HUES64 (cell line): ENCODE data around the gene SLC11A1. TPM values are rescaled to one million over a fixed set of nuclear protein-coding genes. Genes with fewer than 3 reads are reported as not detected.

Source experiments
- H3K27ac ChIP-seq: 2 replicates; pipeline ENCODE4 v1.7.0; 2013; ENCODE audit warnings: low read depth, low read length, inconsistent platforms
- H3K27me3 ChIP-seq: 2 replicates; pipeline ENCODE4 v1.6.1; 2013; ENCODE audit warnings: mild to moderate bottlenecking, low read length; ENCODE audit not compliant: insufficient read depth
- H3K36me3 ChIP-seq: 2 replicates; pipeline ENCODE4 v1.6.1; 2013; ENCODE audit warnings: mild to moderate bottlenecking, low read length; ENCODE audit not compliant: insufficient read depth
- H3K4me1 ChIP-seq: 2 replicates; pipeline ENCODE4 v1.6.1; 2013; ENCODE audit warnings: mild to moderate bottlenecking, low read length, moderate library complexity; ENCODE audit not compliant: insufficient read depth
- H3K4me3 ChIP-seq: 2 replicates; pipeline ENCODE4 v1.5.1; 2013; ENCODE audit warnings: mild to moderate bottlenecking, low read length, moderate library complexity
- H3K9ac ChIP-seq: 2 replicates; pipeline ENCODE4 v1.6.1; 2013; ENCODE audit warnings: mild to moderate bottlenecking, low read depth, low read length
- H3K9me3 ChIP-seq: 2 replicates; pipeline ENCODE4 v1.6.1; 2013; ENCODE audit warnings: low read depth, low read length; ENCODE audit not compliant: insufficient read depth
- WGBS: fragments of 150-250, 120-280 bp; methylation state at CpG from one replicate; pipeline ENCODE4 v1.1.7; 2013; ENCODE audit warnings: missing lambda C conversion rate; 5-methylcytosine and 5-hydroxymethylcytosine counted together
- polyA plus RNA-seq, 2 experiments: library from polyadenylated mRNA; stranded (reverse); fragments of 50-300 nt; gene quantifications; one replicate each; pipeline ENCODE4 v1.2.3, GENCODE V29; 2013

Gene SLC11A1
- polyA plus RNA-seq (2013, experiment 1 of 2), result not detected
- not detected for polyA plus RNA-seq (2013, experiment 2 of 2)

DNA sequence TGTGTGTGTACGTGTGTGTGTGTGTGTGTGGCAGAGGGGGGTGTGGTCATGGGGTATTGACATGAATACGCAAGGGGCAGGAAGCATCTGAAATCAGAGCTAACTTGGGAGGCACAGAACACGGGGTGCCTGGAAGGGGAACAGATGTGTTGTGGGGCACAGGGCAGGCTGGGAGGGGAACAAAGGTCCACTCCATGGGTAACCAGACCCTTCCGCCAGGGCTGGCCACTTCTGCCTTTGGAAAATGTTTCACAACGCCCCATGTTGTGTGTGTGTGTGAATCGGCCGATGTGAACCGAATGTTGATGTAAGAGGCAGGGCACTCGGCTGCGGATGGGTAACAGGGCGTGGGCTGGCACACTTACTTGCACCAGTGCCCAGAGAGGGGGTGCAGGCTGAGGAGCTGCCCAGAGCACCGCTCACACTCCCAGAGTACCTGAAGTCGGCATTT is at the start of gene SLC11A1:
TSS of gene SLC11A1 (plus strand) at position 358 of the 451 bp plus-strand sequence. CDS start 96 bp downstream, outside the sequence.
- no peaks in the 10 kb centered on the region for H3K9me3 ChIP-seq
- peaks cover 7% of the 10 kb centered on the region for H3K27me3 ChIP-seq
- H3K9ac ChIP-seq, result no peak within 1 kb of the TSS
- H3K4me1 ChIP-seq, result no peaks in the 10 kb centered on the region
- no peak within 1 kb of the TSS for H3K27ac ChIP-seq
- H3K36me3 ChIP-seq, result no peaks in the 10 kb centered on the region
- WGBS, result 90% methylated on average over 13 of the region's 13 CpGs
- H3K4me3 ChIP-seq, result no peak within 1 kb of the TSS

- H3K9me3 ChIP-seq, result no peaks in the 10 kb centered on the region
- no peak overlapping the region for H3K9ac ChIP-seq
- peaks cover 4% of the 10 kb centered on the region; the same call in 1 of the 2 replicates for H3K4me1 ChIP-seq
- 84% methylated on average over 1 of the region's 1 CpG for WGBS
- no peaks in the 10 kb centered on the region for H3K36me3 ChIP-seq
- no peaks in the 10 kb centered on the region for H3K27me3 ChIP-seq
- H3K4me3 ChIP-seq, result no peak overlapping the region
- H3K27ac ChIP-seq, result no peak overlapping the region
Observed at GRCh38 chr2:218332288-218332687, 49.8 kb upstream of the SLC11A1 start.

DNA sequence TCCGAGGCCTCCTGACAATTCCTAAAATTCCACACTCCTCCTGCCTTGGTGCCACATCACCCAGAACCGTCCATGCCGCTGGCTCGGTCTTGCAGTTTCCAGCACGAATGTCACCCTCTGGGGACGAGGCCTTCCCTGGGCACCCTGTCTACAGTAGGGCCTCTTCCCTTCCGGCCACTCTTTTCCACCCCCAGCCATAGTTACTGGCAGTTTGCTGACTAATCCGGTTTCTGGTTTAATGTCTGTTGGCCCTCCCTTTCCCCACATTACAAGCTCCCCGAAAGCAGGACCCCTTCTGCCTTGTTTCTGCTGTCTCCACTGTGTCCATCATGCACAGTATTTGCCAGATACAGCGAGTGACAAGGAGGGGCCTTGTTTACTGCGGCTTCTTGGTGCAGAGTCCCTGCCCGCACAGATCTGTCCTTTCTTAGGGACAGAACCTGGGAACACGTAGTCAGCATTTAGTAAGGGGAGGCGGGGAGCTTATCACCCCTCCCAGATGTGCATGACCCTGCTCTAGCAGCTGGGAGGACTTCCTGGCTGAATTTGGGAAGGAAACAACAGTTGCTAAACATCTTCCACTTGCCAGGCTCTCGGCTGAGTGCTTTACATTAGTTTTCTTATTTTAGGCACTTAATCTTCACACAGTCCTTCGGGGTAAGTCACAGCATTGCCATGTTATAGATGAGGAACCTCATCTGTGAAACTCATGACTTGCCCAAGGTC is 49.0 kb upstream of the SLC11A1 start:
- Histone ChIP-seq H3K9me3 (no peaks in the 10 kb centered on the region), H3K27me3 (no peaks in the 10 kb centered on the region), H3K36me3 (no peaks in the 10 kb centered on the region), H3K4me3 (no peak overlapping the region), H3K27ac (no peak overlapping the region), H3K4me1 (peaks cover 4% of the 10 kb centered on the region; the same call in 1 of the 2 replicates), H3K9ac (no peak overlapping the region)
- 86% methylated on average over 16 of the region's 16 CpGs for WGBS

DNA sequence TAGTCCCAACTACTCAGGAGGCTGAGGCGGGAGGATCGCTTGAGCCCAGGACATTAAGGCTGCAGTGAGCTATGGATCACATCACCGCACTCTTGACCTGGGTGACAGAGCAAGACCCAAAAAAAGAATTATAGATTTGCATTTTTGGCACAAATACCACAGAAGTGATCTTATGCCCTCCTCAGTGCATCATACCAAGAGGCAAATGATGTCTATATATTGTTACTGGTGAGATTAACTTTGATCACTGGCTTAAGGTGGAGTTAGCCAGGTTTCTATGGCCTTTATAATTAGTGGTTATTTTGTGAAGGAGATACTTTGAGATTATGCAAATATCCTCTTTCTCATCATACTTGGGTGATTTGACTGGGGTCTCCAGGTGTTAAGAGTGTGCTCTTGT is 47.5 kb upstream of the SLC11A1 start:
- Histone ChIP-seq H3K36me3 (no peaks in the 10 kb centered on the region), H3K9me3 (no peaks in the 10 kb centered on the region), H3K27ac (no peak overlapping the region), H3K27me3 (no peaks in the 10 kb centered on the region), H3K9ac (no peak overlapping the region), H3K4me1 (peaks cover 4% of the 10 kb centered on the region; the same call in 1 of the 2 replicates), H3K4me3 (no peak overlapping the region)
- WGBS, result 96% methylated on average over 3 of the region's 3 CpGs

DNA sequence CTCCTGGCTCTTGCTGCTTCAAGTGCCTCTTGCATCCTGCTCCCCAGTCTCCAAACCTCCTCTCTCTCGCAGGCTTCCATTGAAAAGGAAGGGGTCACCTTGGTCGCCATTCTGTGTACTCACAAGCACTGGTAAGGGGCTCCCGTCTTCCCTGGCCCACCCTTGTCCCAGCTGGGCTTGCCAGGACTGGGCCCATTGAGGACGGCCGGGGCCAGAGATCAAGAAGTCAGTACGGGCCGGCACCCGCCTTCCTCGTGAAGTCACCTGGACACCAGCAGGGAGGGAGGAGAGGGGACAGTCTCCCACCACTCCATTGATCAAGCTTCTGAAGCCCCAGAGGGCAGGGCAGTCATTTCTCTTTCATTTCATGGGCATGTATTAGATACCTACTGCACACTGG is 41.4 kb upstream of the SLC11A1 start:
- H3K4me3 ChIP-seq, result no peak overlapping the region
- WGBS, result 90% methylated on average over 9 of the region's 9 CpGs
- H3K4me1 ChIP-seq, result no peaks in the 10 kb centered on the region
- H3K27ac ChIP-seq, result no peak overlapping the region
- H3K36me3 ChIP-seq, result no peaks in the 10 kb centered on the region
- H3K9ac ChIP-seq, result no peak overlapping the region
- no peaks in the 10 kb centered on the region for H3K27me3 ChIP-seq
- no peaks in the 10 kb centered on the region for H3K9me3 ChIP-seq

- no peak overlapping the region for H3K9ac ChIP-seq
- H3K27me3 ChIP-seq, result no peaks in the 10 kb centered on the region
- no peak overlapping the region for H3K4me3 ChIP-seq
- no peak overlapping the region for H3K27ac ChIP-seq
- no peaks in the 10 kb centered on the region for H3K36me3 ChIP-seq
- H3K4me1 ChIP-seq, result no peaks in the 10 kb centered on the region
- 91% methylated on average over 8 of the region's 8 CpGs for WGBS
- H3K9me3 ChIP-seq, result no peaks in the 10 kb centered on the region
Observed at GRCh38 chr2:218341381-218341780, 40.7 kb upstream of the SLC11A1 start.

DNA sequence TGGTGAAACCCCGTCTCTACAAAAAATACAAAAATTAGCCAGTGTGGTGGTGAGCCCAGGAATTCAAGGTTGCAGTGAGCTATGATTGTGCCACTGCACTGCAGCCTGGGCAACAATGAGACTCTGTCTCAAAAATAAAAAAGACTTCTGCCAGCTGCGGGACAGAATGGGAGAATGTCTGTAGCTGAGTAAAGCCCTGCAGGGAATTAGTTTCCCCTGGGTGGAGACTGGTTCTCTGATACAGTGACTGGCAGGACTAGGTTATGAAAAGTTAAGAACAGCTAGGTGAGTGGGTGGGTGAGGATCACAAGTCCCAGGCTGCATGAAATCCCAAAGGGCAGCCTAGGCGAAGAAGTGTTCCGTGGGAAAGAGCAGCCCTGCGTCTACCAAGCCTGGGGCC is 39.2 kb upstream of the SLC11A1 start:
- H3K4me1 ChIP-seq, result no peaks in the 10 kb centered on the region
- H3K9ac ChIP-seq, result no peak overlapping the region
- 95% methylated on average over 5 of the region's 5 CpGs for WGBS
- H3K9me3 ChIP-seq, result no peaks in the 10 kb centered on the region
- H3K4me3 ChIP-seq, result no peak overlapping the region
- H3K27me3 ChIP-seq, result no peaks in the 10 kb centered on the region
- H3K27ac ChIP-seq, result no peak overlapping the region
- H3K36me3 ChIP-seq, result no peaks in the 10 kb centered on the region

DNA sequence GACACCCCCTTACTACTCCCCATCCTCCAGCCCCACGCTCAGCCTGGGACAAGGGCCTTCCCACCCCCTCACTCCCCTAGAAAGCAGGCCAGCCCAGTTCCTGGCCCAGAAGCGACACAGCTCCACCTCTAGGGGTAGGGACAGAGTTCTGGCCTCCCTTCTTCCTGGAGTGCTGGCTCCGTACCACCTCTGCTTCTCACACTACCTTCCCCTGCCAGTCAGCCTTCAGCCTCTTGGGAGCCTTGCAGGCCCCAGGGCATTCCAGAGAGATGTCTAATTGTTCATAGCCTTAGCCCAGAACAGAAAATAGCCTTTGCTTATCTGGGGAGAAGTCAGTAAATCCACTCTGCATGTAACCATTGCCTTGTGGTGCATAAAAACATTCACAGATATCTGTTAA is 38.5 kb upstream of the SLC11A1 start:
- H3K9ac ChIP-seq, result no peak overlapping the region
- WGBS, result 84% methylated on average over 3 of the region's 3 CpGs
- no peaks in the 10 kb centered on the region for H3K27me3 ChIP-seq
- no peaks in the 10 kb centered on the region for H3K36me3 ChIP-seq
- no peaks in the 10 kb centered on the region for H3K4me1 ChIP-seq
- H3K4me3 ChIP-seq, result no peak overlapping the region
- H3K9me3 ChIP-seq, result no peaks in the 10 kb centered on the region
- no peak overlapping the region for H3K27ac ChIP-seq

DNA sequence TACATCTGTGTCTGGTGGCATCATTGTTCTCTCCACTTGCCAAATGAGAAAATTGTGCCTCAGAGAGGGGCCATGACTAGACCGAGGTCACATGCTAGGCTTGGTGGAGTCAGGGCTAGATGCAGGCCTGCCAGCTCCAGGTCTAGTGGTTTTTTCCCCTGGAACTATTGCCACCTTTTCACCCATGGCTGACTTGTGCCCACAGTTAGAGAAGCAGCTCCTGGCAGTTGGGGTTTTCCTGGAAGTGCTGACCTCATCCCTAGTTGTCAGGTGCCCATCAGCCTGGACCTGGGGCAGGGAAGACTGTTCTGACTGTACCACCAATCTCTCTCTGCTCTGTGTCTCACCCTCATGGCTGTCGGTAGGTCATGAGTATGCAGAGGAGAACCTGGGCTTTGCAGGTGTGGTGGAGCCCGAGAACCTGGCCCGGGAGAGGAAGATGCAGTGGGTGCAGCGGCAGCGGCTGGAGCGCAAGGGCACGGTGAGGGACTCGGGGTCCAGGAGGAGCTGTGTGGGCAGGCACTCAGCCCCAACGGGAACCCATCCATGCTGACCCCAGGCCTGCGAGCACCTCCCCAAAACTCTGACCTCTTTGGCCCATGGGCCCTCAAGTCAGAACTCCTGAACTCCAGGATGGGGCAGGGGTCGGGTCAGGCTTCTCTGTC is 37.9 kb upstream of the SLC11A1 start:
- WGBS, result 95% methylated on average over 12 of the region's 12 CpGs
- Histone ChIP-seq H3K4me1 (no peaks in the 10 kb centered on the region), H3K4me3 (no peak overlapping the region), H3K36me3 (no peaks in the 10 kb centered on the region), H3K27ac (no peak overlapping the region), H3K9ac (no peak overlapping the region), H3K9me3 (no peaks in the 10 kb centered on the region), H3K27me3 (no peaks in the 10 kb centered on the region)

- H3K9ac ChIP-seq, result no peak overlapping the region
- no peaks in the 10 kb centered on the region for H3K4me1 ChIP-seq
- no peak overlapping the region for H3K27ac ChIP-seq
- no peaks in the 10 kb centered on the region for H3K27me3 ChIP-seq
- H3K4me3 ChIP-seq, result no peak overlapping the region
- no peaks in the 10 kb centered on the region for H3K9me3 ChIP-seq
- 93% methylated on average over 21 of the region's 22 CpGs for WGBS
- H3K36me3 ChIP-seq, result no peaks in the 10 kb centered on the region
Observed at GRCh38 chr2:218344755-218345417, 37.2 kb upstream of the SLC11A1 start.
